Measurements from ENCODE around the gene WDR88.
A peak's percentile ranks its signal among the peaks of the same experiment; 100 is the strongest.
"Not testable (repeated sequence)": the region's sequence is repeated elsewhere in the genome, so short reads cannot be mapped to it uniquely, and the experiment has no call there.

WDR88 gene

DNA sequence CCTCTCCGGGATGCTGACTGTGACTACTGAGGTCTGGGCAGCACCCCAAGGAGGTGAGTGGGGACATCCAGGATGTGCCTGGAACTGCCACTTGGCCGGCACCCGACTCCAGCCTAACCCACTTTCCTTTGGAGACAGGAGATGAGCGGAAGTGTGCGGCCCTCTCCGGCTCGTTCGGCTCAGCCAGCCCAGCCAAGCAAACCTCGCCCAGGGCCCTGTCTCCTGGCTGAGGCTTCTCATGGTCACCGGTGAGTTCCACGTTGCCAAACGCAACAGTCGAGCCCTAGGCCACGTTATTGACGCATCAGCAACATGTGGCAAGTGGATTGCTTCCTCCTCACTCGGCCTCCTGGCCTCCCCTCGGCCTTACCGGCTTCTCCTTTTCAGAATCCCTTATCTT, 88.2 kb downstream of the WDR88 start:
- H3K36me3 ChIP-seq (ENCODE audit: control insufficient read depth, low read depth, low read length), result no peaks in the 10 kb centered on the region
- H3K9ac ChIP-seq (ENCODE audit: low read length), result no peak overlapping the region
- no peak overlapping the region for H3K27ac ChIP-seq (ENCODE audit: low read length)
- no peaks in the 10 kb centered on the region for H3K4me1 ChIP-seq (ENCODE audit: control insufficient read depth, low read depth, low read length)
- no peaks in the 10 kb centered on the region for H3K9me3 ChIP-seq (ENCODE audit: control insufficient read depth, low read depth, low read length)
- H3K4me3 ChIP-seq (ENCODE audit: low read length), result no peak overlapping the region
- peaks cover 17% of the 10 kb centered on the region for H3K27me3 ChIP-seq (ENCODE audit: control insufficient read depth, insufficient read depth, low read length)

DNA sequence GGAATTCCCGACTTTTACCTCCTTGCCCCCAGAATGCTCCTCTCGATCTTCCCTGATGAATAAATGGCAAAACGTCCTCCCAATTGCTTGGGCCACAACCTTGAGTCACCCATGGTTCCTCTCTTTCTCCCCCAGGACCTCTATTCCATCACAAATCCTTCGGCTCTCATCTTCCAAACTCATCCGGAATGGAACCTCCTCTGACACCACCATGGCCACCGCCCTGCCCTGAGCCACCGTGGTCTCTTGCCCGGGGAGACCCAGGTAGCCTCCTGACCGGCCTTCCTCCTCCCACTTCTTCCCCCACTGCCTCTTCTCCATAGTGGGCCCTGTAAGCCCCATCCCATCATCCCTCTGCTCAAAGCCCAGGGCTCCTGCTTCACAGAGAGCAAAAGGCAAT, 88.8 kb downstream of the WDR88 start:
- Histone ChIP-seq H3K9ac (ENCODE audit: low read length) (no peak overlapping the region), H3K4me1 (ENCODE audit: control insufficient read depth, low read depth, low read length) (no peaks in the 10 kb centered on the region), H3K27me3 (ENCODE audit: control insufficient read depth, insufficient read depth, low read length) (peaks cover 24% of the 10 kb centered on the region), H3K27ac (ENCODE audit: low read length) (no peak overlapping the region), H3K4me3 (ENCODE audit: low read length) (no peak overlapping the region), H3K36me3 (ENCODE audit: control insufficient read depth, low read depth, low read length) (no peaks in the 10 kb centered on the region), H3K9me3 (ENCODE audit: control insufficient read depth, low read depth, low read length) (no peaks in the 10 kb centered on the region)

DNA sequence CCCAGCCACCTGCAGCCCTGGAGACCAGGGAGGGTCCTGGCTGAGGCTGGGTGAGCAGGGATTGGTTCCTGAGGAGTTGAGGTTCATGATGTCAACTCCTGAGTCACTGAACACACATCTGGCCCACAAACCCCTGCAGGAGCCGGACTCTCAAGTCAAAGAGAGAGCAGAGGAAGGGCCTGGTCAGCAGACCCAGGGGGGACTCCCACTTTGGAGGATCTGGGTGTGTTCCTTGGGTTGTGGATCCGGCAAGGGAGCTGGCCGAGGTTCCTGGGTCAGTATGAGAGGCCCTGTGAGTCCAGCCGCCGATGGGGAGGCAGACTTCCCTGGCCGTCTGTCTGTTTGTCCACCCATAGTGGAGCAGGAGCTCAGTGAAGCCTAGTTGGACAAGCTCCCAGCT, 89.7 kb downstream of the WDR88 start:
- peaks cover 33% of the 10 kb centered on the region for H3K27me3 ChIP-seq (ENCODE audit: control insufficient read depth, insufficient read depth, low read length)
- H3K4me3 ChIP-seq (ENCODE audit: low read length), result no peak overlapping the region
- no peaks in the 10 kb centered on the region for H3K36me3 ChIP-seq (ENCODE audit: control insufficient read depth, low read depth, low read length)
- peaks cover 6% of the 10 kb centered on the region for H3K4me1 ChIP-seq (ENCODE audit: control insufficient read depth, low read depth, low read length)
- no peaks in the 10 kb centered on the region for H3K9me3 ChIP-seq (ENCODE audit: control insufficient read depth, low read depth, low read length)
- H3K27ac ChIP-seq (ENCODE audit: low read length), result no peak overlapping the region
- H3K9ac ChIP-seq (ENCODE audit: low read length), result no peak overlapping the region

DNA sequence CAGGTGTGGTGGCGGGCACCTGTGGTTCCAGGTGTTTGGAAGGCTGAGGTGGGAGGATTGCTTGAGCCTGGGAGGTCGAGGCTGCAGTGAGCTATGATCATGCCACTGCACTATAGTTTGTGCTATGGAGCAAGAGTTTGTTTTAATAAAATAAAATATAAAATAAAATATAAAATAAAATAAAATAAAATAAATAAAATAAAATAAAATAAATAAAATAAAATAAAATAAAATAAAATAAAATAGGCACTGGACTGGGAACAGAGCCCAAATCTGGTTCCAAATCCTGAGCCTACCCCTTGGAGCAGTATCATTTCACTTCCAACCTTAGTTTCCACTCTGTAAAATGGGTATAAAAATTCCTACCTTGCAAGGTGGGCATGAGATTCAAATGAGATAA, 90.3 kb downstream of the WDR88 start:
- not testable (repeated sequence) for H3K9me3 ChIP-seq (ENCODE audit: control insufficient read depth, low read depth, low read length); H3K36me3 ChIP-seq (ENCODE audit: control insufficient read depth, low read depth, low read length); H3K27ac ChIP-seq (ENCODE audit: low read length); H3K4me1 ChIP-seq (ENCODE audit: control insufficient read depth, low read depth, low read length); H3K9ac ChIP-seq (ENCODE audit: low read length); H3K4me3 ChIP-seq (ENCODE audit: low read length)
- H3K27me3 ChIP-seq (ENCODE audit: control insufficient read depth, insufficient read depth, low read length), result peaks cover 38% of the 10 kb centered on the region

DNA sequence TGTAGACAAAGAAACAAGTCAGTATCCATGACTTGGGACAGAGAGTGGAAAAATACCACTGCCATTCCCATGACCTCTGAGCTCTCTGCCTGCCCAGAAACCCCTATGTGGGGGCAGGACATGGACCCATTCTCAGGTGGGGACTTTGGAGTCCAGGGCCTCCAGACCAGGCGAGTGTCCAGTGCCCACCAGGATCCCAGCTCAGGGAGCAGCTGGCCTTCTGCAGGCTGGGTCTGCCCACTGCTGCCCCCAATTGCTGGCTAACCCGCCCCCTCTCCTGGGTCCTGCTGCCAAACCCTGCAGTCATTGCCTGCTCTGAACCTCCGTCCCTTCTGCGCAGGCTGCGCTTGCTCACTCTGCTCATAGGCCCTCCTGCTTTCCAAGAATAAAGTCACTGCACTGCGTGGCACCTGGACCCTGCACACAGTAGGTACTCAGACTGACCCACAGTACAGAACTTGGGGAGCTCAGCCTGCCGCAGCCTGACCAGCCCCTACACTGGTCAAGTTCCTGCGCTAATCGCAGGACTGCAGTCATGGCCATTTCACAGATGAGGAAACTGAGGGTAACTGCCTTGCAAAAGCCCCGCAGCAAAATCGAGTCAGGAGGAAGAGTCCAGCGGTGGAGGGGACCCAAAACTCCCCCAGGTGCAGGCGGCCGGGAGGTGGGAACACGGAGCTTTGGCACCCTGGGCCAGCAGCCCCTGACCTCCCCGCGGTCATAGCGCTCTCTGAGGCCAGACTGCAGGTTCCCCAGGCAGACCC, 93.0 kb downstream of the WDR88 start:
- Histone ChIP-seq H3K27me3 (ENCODE audit: control insufficient read depth, insufficient read depth, low read length) (peaks cover 49% of the 10 kb centered on the region), H3K36me3 (ENCODE audit: control insufficient read depth, low read depth, low read length) (no peaks in the 10 kb centered on the region), H3K4me1 (ENCODE audit: control insufficient read depth, low read depth, low read length) (peaks cover 6% of the 10 kb centered on the region), H3K9me3 (ENCODE audit: control insufficient read depth, low read depth, low read length) (peaks cover 12% of the 10 kb centered on the region), H3K9ac (ENCODE audit: low read length) (no peak overlapping the region), H3K4me3 (ENCODE audit: low read length) (peak overlapping the region; percentile 43), H3K27ac (ENCODE audit: low read length) (no peak overlapping the region)

All from iPS-18a (cell line).